Activated naive CD4-positive, alpha-beta T cell treated with anti-CD3 and anti-CD28 coated beads, Interleukin-2, amount 50 U/mL, for 24 hours (primary cell): Measurements from ENCODE around the gene SIGLEC11.
"Not testable (repeated sequence)": the region's sequence is repeated elsewhere in the genome, so short reads cannot be mapped to it uniquely, and the experiment has no call there.

Source experiments
- H3K27ac Mint-ChIP-seq: one replicate; pipeline ENCODE4 v1.8.0; 2021; ENCODE audit warnings: mild to moderate bottlenecking, mixed read lengths
- H3K27me3 Mint-ChIP-seq: one replicate; pipeline ENCODE4 v1.8.0; 2021; ENCODE audit warnings: mixed read lengths
- H3K36me3 Mint-ChIP-seq: one replicate; pipeline ENCODE4 v1.8.0; 2021; ENCODE audit warnings: mixed read lengths
- H3K4me1 Mint-ChIP-seq: one replicate; pipeline ENCODE4 v1.8.0; 2021; ENCODE audit warnings: mixed read lengths
- H3K4me3 Mint-ChIP-seq: one replicate; pipeline ENCODE4 v1.8.0; 2021; ENCODE audit warnings: mild to moderate bottlenecking, mixed read lengths
- H3K9me3 Mint-ChIP-seq: one replicate; pipeline ENCODE4 v1.8.0; 2021; ENCODE audit warnings: mixed read lengths

The SIGLEC11 gene

DNA sequence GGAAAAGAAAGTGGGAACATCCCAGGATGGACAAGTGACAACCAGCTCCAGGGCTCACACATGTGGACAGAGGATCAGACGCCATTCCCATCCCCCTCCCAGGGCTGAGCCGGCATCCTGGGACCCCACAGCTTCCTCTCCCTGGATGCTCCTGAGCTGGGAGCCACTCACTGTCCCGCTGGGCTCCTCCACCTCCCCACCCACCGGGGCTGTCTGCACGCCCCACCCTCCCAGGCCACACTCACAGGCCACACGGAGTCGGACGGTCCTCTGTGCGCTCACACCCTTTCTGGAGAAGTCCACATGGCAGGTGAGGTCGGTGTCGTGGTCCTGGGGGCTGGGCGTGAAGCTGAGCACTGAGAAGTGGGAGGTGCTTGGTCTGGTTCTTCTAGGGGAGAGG, 1.1 kb downstream of the SIGLEC11 start:
- not testable (repeated sequence) for H3K9me3 Mint-ChIP-seq, H3K4me3 Mint-ChIP-seq, H3K36me3 Mint-ChIP-seq, H3K27me3 Mint-ChIP-seq, H3K4me1 Mint-ChIP-seq, H3K27ac Mint-ChIP-seq

GRCh38 chr19:49958596-49958995, 2.4 kb downstream of the SIGLEC11 start:
- H3K9me3 Mint-ChIP-seq, H3K4me1 Mint-ChIP-seq, H3K4me3 Mint-ChIP-seq, H3K36me3 Mint-ChIP-seq, H3K27me3 Mint-ChIP-seq, H3K27ac Mint-ChIP-seq: not testable (repeated sequence)

DNA sequence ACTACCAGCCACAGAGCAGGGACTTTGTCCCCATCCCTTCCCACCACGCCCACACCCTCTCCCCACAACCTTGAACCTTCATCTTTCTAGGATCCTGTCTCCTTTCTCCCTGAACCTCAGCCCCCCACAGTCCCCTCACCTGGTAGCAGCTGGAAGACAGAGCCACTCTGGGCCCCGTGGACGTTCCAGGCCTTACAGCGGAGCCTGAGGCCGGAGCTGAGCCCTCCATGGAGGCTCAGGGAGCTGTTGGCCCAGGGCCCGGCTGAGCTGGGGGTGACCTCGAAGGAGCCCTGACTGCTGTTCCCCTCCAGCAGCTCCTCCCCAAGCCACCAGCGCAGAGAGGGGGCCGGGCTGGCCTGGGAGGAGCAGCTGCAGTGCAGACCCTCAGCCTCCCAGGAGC, 2.8 kb downstream of the SIGLEC11 start:
- peaks cover 11% of the 10 kb centered on the region for H3K4me1 Mint-ChIP-seq
- H3K4me3 Mint-ChIP-seq, H3K36me3 Mint-ChIP-seq, H3K27ac Mint-ChIP-seq, H3K9me3 Mint-ChIP-seq, H3K27me3 Mint-ChIP-seq: not testable (repeated sequence)

DNA sequence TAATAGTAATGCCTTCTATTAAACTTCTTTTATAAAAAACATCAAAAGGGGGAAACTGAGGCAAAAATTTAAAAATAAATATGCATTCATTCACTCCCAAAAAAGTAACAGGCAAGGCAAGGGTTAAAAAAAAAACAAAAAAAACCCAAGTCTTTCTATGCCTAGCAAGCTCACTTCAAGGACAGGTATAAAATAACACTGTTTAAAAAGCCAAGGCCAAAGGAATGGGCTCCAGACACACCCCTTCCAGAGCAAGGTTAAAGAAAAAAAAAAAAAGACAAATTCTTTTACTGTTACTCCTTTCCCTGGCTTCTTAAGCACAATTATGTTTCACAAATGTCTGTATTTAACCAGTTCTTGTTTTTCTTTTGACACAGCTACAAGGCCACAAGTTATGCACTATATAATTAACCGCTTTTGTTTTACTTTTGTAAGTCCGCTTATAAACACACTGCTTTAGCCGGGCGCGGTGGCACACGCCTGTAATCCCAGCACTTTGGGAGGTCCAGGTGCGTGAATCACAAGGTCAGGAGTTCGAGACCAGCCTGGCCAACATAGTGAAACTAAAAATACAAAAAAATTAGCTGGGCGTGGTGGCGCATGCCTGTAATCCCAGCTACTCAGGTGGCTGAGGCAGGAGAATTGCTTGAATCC, 3.6 kb downstream of the SIGLEC11 start:
- Mint-ChIP-seq H3K27ac (no peak overlapping the region), H3K4me3 (no peak overlapping the region), H3K9me3 (no peaks in the 10 kb centered on the region), H3K27me3 (peaks cover 3% of the 10 kb centered on the region), H3K36me3 (no peaks in the 10 kb centered on the region), H3K4me1 (peaks cover 11% of the 10 kb centered on the region)

GRCh38 chr19:49956115-49956495, 4.9 kb downstream of the SIGLEC11 start:
- no peaks in the 10 kb centered on the region for H3K36me3 Mint-ChIP-seq
- H3K4me1 Mint-ChIP-seq: peaks cover 11% of the 10 kb centered on the region
- no peaks in the 10 kb centered on the region for H3K9me3 Mint-ChIP-seq
- H3K4me3 Mint-ChIP-seq: no peak overlapping the region
- peaks cover 3% of the 10 kb centered on the region for H3K27me3 Mint-ChIP-seq
- H3K27ac Mint-ChIP-seq: no peak overlapping the region

DNA sequence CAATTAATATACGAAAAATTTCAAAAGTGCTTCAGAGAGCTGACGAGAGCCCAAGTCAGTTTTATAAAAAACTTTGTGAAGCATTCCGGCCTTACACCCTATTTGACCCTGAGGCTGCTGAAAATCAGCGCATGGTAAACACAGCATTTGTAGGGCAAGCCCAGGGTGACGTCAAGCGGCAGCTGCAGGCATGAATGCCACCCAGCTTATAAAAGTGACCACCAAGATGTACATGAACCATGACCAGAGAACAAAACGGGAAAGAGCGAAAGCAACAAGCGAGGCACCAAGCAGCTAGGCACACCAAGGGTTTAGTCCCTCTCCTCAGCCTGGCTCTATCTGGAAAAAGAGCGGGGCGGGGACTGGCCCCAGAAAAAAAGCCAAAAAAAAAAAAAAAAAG, 6.0 kb downstream of the SIGLEC11 start:
- Mint-ChIP-seq H3K4me3 (no peak overlapping the region), H3K4me1 (peaks cover 11% of the 10 kb centered on the region), H3K36me3 (no peaks in the 10 kb centered on the region), H3K27me3 (peaks cover 3% of the 10 kb centered on the region), H3K27ac (peak overlapping the region; percentile 30), H3K9me3 (no peaks in the 10 kb centered on the region)

- Mint-ChIP-seq H3K4me1 (peaks cover 11% of the 10 kb centered on the region), H3K36me3 (no peaks in the 10 kb centered on the region), H3K9me3 (no peaks in the 10 kb centered on the region), H3K4me3 (no peak overlapping the region), H3K27me3 (peaks cover 3% of the 10 kb centered on the region), H3K27ac (no peak overlapping the region)
Observed at GRCh38 chr19:49954092-49954829, 6.7 kb downstream of the SIGLEC11 start.

DNA sequence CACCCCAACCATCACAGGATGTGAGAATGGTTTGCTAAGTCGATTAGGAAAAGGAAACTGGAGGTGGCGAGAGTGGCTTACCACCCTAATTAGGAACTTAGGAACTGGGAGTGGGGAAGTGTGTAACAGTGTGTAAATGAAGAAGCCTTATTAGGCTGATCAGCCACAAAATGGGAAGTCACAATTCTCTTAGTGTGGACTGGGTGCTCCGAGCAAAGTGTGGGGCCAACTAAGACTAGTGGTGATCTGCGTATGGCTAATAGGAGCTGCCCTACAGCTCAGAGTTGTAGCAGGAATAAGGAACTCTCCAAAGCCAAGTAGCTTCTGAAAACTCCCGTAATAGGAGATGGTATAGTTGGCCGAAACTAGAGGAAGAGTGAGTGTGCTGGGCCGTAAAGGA, 7.6 kb downstream of the SIGLEC11 start:
- Mint-ChIP-seq H3K9me3 (no peaks in the 10 kb centered on the region), H3K27ac (peak overlapping the region; percentile 42), H3K27me3 (peaks cover 3% of the 10 kb centered on the region), H3K4me3 (no peak overlapping the region), H3K36me3 (no peaks in the 10 kb centered on the region), H3K4me1 (peaks cover 11% of the 10 kb centered on the region)

GRCh38 chr19:49952906-49953305, 8.1 kb downstream of the SIGLEC11 start:
- no peak overlapping the region for H3K27ac Mint-ChIP-seq
- no peaks in the 10 kb centered on the region for H3K9me3 Mint-ChIP-seq
- H3K4me3 Mint-ChIP-seq: no peak overlapping the region
- H3K36me3 Mint-ChIP-seq: no peaks in the 10 kb centered on the region
- peaks cover 3% of the 10 kb centered on the region for H3K27me3 Mint-ChIP-seq
- H3K4me1 Mint-ChIP-seq: peaks cover 11% of the 10 kb centered on the region

DNA sequence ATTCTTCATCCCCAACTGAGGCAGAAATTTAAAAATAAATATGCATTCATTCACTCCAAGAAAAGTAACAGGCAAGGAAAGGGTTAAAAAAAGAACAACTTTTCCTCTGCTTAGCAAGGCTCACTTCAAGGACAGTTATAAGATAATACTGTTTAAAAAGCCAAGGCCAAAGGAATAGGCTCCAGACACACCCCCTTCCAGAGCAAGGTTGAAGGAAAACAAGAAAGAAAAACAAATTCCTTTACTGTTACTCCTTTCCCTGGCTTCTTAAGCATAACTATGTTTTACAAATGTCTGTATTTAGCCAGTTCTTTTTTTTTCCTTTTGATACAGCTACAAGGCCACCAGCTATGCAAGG, 8.5 kb downstream of the SIGLEC11 start:
- H3K36me3 Mint-ChIP-seq: no peaks in the 10 kb centered on the region
- no peak overlapping the region for H3K4me3 Mint-ChIP-seq
- peaks cover 11% of the 10 kb centered on the region for H3K4me1 Mint-ChIP-seq
- no peak overlapping the region for H3K27ac Mint-ChIP-seq
- no peaks in the 10 kb centered on the region for H3K9me3 Mint-ChIP-seq
- H3K27me3 Mint-ChIP-seq: peaks cover 3% of the 10 kb centered on the region

GRCh38 chr19:49951806-49952478, 9.0 kb downstream of the SIGLEC11 start:
- Mint-ChIP-seq H3K4me1 (peaks cover 11% of the 10 kb centered on the region), H3K27me3 (peaks cover 3% of the 10 kb centered on the region), H3K9me3 (no peaks in the 10 kb centered on the region), H3K4me3 (no peak overlapping the region), H3K27ac (no peak overlapping the region), H3K36me3 (no peaks in the 10 kb centered on the region)

- H3K9me3 Mint-ChIP-seq: no peaks in the 10 kb centered on the region
- no peak overlapping the region for H3K4me3 Mint-ChIP-seq
- peaks cover 6% of the 10 kb centered on the region for H3K27me3 Mint-ChIP-seq
- H3K36me3 Mint-ChIP-seq: no peaks in the 10 kb centered on the region
- H3K27ac Mint-ChIP-seq: no peak overlapping the region
- H3K4me1 Mint-ChIP-seq: peaks cover 11% of the 10 kb centered on the region
Observed at GRCh38 chr19:49950956-49951526, 9.9 kb downstream of the SIGLEC11 start.

DNA sequence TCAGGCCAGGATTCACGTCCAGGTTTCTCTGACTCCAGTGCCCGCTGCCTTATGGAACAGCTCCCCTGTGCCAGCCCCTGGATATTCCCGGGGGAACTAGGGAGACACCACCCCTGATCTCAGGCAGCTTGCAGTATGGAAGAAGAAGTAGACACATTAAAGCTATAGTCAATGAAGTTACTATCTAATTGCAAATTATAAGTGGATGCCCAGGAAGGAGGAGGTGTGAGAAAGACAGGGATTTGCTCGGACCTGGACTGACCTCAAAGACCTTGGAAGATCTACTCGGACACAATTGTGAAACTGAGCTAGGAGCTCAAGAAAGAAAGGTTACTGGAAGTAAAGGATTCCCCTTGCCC, 10.4 kb downstream of the SIGLEC11 start:
- Mint-ChIP-seq H3K27me3 (peaks cover 6% of the 10 kb centered on the region), H3K4me3 (no peak overlapping the region)

GRCh38 chr19:49949742-49950589, 11.0 kb downstream of the SIGLEC11 start:
- no peaks in the 10 kb centered on the region for H3K9me3 Mint-ChIP-seq
- H3K27me3 Mint-ChIP-seq: peaks cover 5% of the 10 kb centered on the region
- H3K4me3 Mint-ChIP-seq: no peak overlapping the region
- H3K36me3 Mint-ChIP-seq: no peaks in the 10 kb centered on the region
- H3K4me1 Mint-ChIP-seq: peaks cover 11% of the 10 kb centered on the region
- H3K27ac Mint-ChIP-seq: no peak overlapping the region

More for the DNA sequence above, 10.4 kb downstream of the SIGLEC11 start:
- H3K4me1 Mint-ChIP-seq: peaks cover 11% of the 10 kb centered on the region
- peak overlapping the region; percentile 23 for H3K27ac Mint-ChIP-seq
- H3K9me3 Mint-ChIP-seq: no peaks in the 10 kb centered on the region
- no peaks in the 10 kb centered on the region for H3K36me3 Mint-ChIP-seq

GRCh38 chr19:49946415-49946814, 14.6 kb downstream of the SIGLEC11 start:
- Mint-ChIP-seq H3K27me3 (peaks cover 3% of the 10 kb centered on the region), H3K27ac (peak overlapping the region; percentile 46), H3K9me3 (no peaks in the 10 kb centered on the region), H3K36me3 (no peaks in the 10 kb centered on the region), H3K4me1 (no peaks in the 10 kb centered on the region), H3K4me3 (no peak overlapping the region)
